ENCODE measurements around the gene KCNIP3. TPM values are rescaled to one million over a fixed set of nuclear protein-coding genes. Genes with fewer than 3 reads are reported as not detected.

KCNIP3 gene
- total RNA-seq, 2 experiments from 2014 or later = 0.52 TPM; not detected in 1

- Histone ChIP-seq H3K4me3 (ENCODE audit: low read length) (no peak overlapping the region), H3K36me3 (ENCODE audit: insufficient read depth, low read length) (no peaks in the 10 kb centered on the region), H3K4me1 (ENCODE audit: insufficient read depth, low read length) (peaks cover 5% of the 10 kb centered on the region), H3K27ac (ENCODE audit: low read depth in 1 of 2, low read length in 2 of 2) (no peak overlapping the region), H3K27me3 (ENCODE audit: control insufficient read depth in 1 of 2, insufficient read depth in 2 of 2, low read length in 2 of 2) (no peaks in the 10 kb centered on the region), H3K9me3 (ENCODE audit: control insufficient read depth in 1 of 2, insufficient read depth in 1 of 2, low read length in 2 of 2) (peaks cover 0 to 5% of the 10 kb centered on the region in 2 experiments)
- no peaks in the 10 kb centered on the region for H3K9me3 Mint-ChIP-seq
- H3K27ac Mint-ChIP-seq = no peak overlapping the region
- ChIA-PET POLR2A (no interaction called here), CTCF (no interaction called here)
- intact Hi-C loops (cut with DNase I, micrococcal nuclease) = no loop called here
- peaks cover 8% of the 10 kb centered on the region for H3K27me3 Mint-ChIP-seq
- H3K4me1 Mint-ChIP-seq (ENCODE audit: low read depth) = no peaks in the 10 kb centered on the region
- no peak for TF ChIP-seq CTCF (IDR thresholded peaks at IDR 0.05)
- DNase-seq (no peak), ATAC-seq (ENCODE audit: poor library complexity) (no peak)
- H3K36me3 Mint-ChIP-seq (ENCODE audit: low read depth) = no peaks in the 10 kb centered on the region
- no peak overlapping the region for H3K4me3 Mint-ChIP-seq
Measured at GRCh38 chr2:95388856-95389244, 91.7 kb downstream of the KCNIP3 start.

GRCh38 chr2:95389245-95390119 is 92.3 kb downstream of the KCNIP3 start:
- H3K36me3 Mint-ChIP-seq (ENCODE audit: low read depth) = no peaks in the 10 kb centered on the region
- TF ChIP-seq CTCF (IDR thresholded peaks at IDR 0.05) = peak; percentile 45
- Histone ChIP-seq H3K4me3 (ENCODE audit: low read length) (no peak overlapping the region), H3K4me1 (ENCODE audit: insufficient read depth, low read length) (peaks cover 5% of the 10 kb centered on the region), H3K27me3 (ENCODE audit: control insufficient read depth in 1 of 2, insufficient read depth in 2 of 2, low read length in 2 of 2) (no peaks in the 10 kb centered on the region), H3K27ac (ENCODE audit: low read depth in 1 of 2, low read length in 2 of 2) (no peak overlapping the region), H3K9me3 (ENCODE audit: control insufficient read depth in 1 of 2, insufficient read depth in 1 of 2, low read length in 2 of 2) (peaks cover 0 to 5% of the 10 kb centered on the region in 2 experiments), H3K36me3 (ENCODE audit: insufficient read depth, low read length) (no peaks in the 10 kb centered on the region)
- H3K27ac Mint-ChIP-seq = no peak overlapping the region
- no peak overlapping the region for H3K4me3 Mint-ChIP-seq
- POLR2A ChIA-PET = no interaction called here
- H3K9me3 Mint-ChIP-seq = no peaks in the 10 kb centered on the region
- peaks cover 8% of the 10 kb centered on the region for H3K27me3 Mint-ChIP-seq
- CTCF ChIA-PET = no interaction called here
- intact Hi-C loops (cut with DNase I, micrococcal nuclease) = no loop called here
- no peaks in the 10 kb centered on the region for H3K4me1 Mint-ChIP-seq (ENCODE audit: low read depth)
- DNase-seq = peak in 11 of 14 experiments; percentile 9 to 62 (median 26)
- peak; percentile 37 for ATAC-seq (ENCODE audit: poor library complexity)

- ChIA-PET POLR2A (no interaction called here), CTCF (no interaction called here)
- Histone ChIP-seq H3K4me1 (ENCODE audit: insufficient read depth, low read length) (peaks cover 5% of the 10 kb centered on the region), H3K27me3 (ENCODE audit: control insufficient read depth in 1 of 2, insufficient read depth in 2 of 2, low read length in 2 of 2) (no peaks in the 10 kb centered on the region), H3K9me3 (ENCODE audit: control insufficient read depth in 1 of 2, insufficient read depth in 1 of 2, low read length in 2 of 2) (peaks cover 0 to 5% of the 10 kb centered on the region in 2 experiments), H3K4me3 (ENCODE audit: low read length) (no peak overlapping the region), H3K27ac (ENCODE audit: low read depth in 1 of 2, low read length in 2 of 2) (no peak overlapping the region), H3K36me3 (ENCODE audit: insufficient read depth, low read length) (no peaks in the 10 kb centered on the region)
- Mint-ChIP-seq H3K36me3 (ENCODE audit: low read depth) (no peaks in the 10 kb centered on the region), H3K27ac (no peak overlapping the region), H3K4me1 (ENCODE audit: low read depth) (no peaks in the 10 kb centered on the region), H3K9me3 (no peaks in the 10 kb centered on the region), H3K27me3 (peaks cover 8% of the 10 kb centered on the region), H3K4me3 (no peak overlapping the region)
- intact Hi-C loops (cut with DNase I, micrococcal nuclease) = no loop called here
- no peak for TF ChIP-seq CTCF (IDR thresholded peaks at IDR 0.05)
- ATAC-seq (ENCODE audit: poor library complexity) = no peak
- DNase-seq = no peak
Measured at GRCh38 chr2:95390272-95390880, 93.2 kb downstream of the KCNIP3 start.

All from CD4-positive, alpha-beta T cell (primary cell).